Endothelial cell (in vitro differentiated cells): ENCODE data around the gene AVPI1. TPM values are rescaled to one million over a fixed set of nuclear protein-coding genes. Genes with fewer than 3 reads are reported as not detected.

Experiments used
- DNase-seq: peaks from one replicate; pipeline ENCODE4 v3.0.0; 2021; ENCODE audit warnings: low spot score
- H3K27ac Mint-ChIP-seq: one replicate; pipeline ENCODE4 v1.8.0; 2021; ENCODE audit warnings: mixed read lengths, inconsistent platforms; ENCODE audit not compliant: unreplicated experiment
- H3K27me3 Mint-ChIP-seq: one replicate; pipeline ENCODE4 v1.8.0; 2021; ENCODE audit warnings: mild to moderate bottlenecking, moderate library complexity, mixed read lengths, inconsistent platforms; ENCODE audit not compliant: unreplicated experiment
- H3K36me3 Mint-ChIP-seq: one replicate; pipeline ENCODE4 v1.8.0; 2021; ENCODE audit warnings: mild to moderate bottlenecking, low read depth, mixed read lengths, inconsistent platforms; ENCODE audit not compliant: unreplicated experiment
- H3K4me1 Mint-ChIP-seq: one replicate; pipeline ENCODE4 v1.8.0; 2021; ENCODE audit warnings: mild to moderate bottlenecking, mixed read lengths, inconsistent platforms; ENCODE audit not compliant: unreplicated experiment
- H3K4me3 Mint-ChIP-seq: one replicate; pipeline ENCODE4 v1.8.0; 2021; ENCODE audit warnings: mild to moderate bottlenecking, mixed read lengths, inconsistent platforms; ENCODE audit not compliant: unreplicated experiment
- H3K9me3 Mint-ChIP-seq: one replicate; pipeline ENCODE4 v1.8.0; 2021; ENCODE audit warnings: mixed read lengths, inconsistent platforms; ENCODE audit not compliant: unreplicated experiment
- total RNA-seq: library from RNA; stranded (reverse); fragmentation: NEBNext Ultra II Directional; extraction: Animal tissue kit (Norgen Biotek cat#: 25700); gene quantifications from one replicate; pipeline ENCODE4 v1.2.1, GENCODE V29; 2021; ENCODE audit not compliant: unreplicated experiment
- TF ChIP-seq, protein P1 (sequence below): fragments of 200-600 bp; sonication (generic); IDR thresholded peaks from one replicate; pipeline ENCODE4 v1.5.0; 2021; ENCODE audit warnings: antibody characterized with exemption; ENCODE audit not compliant: unreplicated experiment

The AVPI1 gene
- total RNA-seq, 1 donor from 2014 or later = 0.67 TPM

DNA sequence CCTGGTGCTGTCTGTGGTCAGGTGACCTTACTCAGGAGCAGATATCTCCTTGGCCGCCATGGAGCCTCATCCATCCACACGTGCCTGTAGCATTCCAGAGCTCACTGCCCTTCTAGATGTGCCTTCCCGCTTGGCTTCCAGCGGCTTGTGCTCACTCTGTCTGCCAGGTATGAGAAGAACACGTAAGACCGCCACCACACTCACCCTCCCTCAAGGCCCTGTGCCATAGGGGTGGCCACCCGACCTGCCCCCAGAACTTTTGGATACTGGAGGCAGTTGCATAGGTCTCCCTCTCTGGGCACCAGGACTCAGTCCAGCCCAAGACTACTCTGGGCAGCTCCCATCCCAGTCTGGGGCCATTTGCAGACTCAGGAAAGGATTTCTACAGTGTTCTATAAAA is 30.6 kb upstream of the AVPI1 start:
- Mint-ChIP-seq H3K4me3 (no peak overlapping the region), H3K9me3 (no peaks in the 10 kb centered on the region), H3K27ac (no peak overlapping the region), H3K4me1 (peaks cover 32% of the 10 kb centered on the region), H3K27me3 (peaks cover 12% of the 10 kb centered on the region), H3K36me3 (peaks cover 15% of the 10 kb centered on the region)
- TF ChIP-seq, protein P1, sequence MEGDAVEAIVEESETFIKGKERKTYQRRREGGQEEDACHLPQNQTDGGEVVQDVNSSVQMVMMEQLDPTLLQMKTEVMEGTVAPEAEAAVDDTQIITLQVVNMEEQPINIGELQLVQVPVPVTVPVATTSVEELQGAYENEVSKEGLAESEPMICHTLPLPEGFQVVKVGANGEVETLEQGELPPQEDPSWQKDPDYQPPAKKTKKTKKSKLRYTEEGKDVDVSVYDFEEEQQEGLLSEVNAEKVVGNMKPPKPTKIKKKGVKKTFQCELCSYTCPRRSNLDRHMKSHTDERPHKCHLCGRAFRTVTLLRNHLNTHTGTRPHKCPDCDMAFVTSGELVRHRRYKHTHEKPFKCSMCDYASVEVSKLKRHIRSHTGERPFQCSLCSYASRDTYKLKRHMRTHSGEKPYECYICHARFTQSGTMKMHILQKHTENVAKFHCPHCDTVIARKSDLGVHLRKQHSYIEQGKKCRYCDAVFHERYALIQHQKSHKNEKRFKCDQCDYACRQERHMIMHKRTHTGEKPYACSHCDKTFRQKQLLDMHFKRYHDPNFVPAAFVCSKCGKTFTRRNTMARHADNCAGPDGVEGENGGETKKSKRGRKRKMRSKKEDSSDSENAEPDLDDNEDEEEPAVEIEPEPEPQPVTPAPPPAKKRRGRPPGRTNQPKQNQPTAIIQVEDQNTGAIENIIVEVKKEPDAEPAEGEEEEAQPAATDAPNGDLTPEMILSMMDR = no peak
- no peak for DNase-seq

DNA sequence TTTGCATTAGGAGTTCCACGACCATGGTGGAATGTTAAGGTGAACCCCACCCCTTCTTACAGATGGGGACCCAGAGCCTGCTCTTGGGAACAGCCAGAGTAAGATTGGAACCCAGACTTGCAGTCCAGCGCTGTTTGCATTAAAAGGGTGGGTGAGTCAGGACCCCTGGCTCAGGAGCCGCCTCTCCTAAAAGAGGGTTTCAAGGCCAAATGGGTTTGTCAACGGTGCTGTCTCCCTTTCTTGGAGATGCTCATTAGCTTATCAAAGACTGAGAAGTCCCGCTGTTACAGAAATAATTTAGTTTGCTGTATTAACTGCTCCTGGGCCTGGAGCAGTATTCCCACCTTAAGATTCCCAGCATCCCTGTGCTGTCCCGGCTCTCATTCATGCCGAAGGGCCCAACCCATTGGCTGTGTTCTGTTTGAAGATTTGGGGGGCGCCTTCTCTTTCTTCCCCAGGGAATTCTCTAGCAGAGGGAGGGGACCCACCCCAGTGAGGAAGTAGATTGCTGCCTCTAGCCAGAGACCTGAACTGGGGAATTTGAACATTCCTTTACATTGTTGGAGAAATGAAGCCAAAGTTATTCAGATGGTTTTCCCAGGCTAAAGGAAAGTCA is 28.3 kb upstream of the AVPI1 start:
- Mint-ChIP-seq H3K36me3 (peaks cover 15% of the 10 kb centered on the region), H3K27ac (no peak overlapping the region), H3K27me3 (peaks cover 12% of the 10 kb centered on the region), H3K4me1 (peaks cover 36% of the 10 kb centered on the region), H3K9me3 (no peaks in the 10 kb centered on the region), H3K4me3 (peak overlapping the region; percentile 76)
- DNase-seq = no peak
- TF ChIP-seq, protein P1 = no peak

DNA sequence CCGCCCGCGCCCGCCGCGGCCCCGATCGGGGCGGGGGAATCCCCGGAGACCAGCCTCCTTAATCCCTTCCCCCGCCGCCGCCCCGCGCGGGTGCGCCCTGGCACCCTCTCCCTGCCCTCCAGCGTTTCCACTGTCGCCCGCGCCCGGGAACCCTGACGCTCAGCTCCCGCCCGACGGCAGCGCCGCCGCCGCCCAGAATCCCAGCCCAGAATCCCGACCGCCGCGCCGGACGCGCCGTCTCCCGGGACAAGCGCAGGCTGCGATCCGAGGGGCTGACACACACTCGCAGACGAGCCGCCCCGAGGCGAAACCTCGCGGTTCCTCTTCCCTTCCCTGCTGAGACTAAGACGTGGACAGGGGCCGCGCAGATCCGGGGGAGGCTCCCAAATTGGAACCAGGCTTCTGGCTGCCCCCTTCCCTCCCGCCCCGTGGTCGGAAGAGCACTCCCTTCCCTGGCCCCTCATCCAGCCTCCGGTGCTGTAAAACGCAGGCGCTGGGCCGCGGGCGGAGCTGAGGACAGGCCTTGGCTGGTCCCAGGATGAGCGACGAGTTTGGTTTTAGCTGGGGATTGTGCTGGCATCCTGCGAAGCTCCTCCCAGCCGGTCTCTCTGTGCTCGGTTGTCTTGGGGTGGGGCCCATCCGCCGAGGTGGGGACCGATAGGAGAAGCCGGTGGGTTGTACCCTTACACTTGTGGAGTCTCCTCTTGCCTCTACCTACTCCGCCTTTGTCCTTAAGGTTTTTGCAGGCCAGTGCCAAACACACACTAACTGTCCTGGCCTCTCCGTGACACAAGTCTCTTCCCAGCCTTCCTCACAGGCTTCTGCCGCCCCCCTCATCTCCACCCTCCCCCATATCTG is 27.6 kb upstream of the AVPI1 start:
- Mint-ChIP-seq H3K9me3 (no peaks in the 10 kb centered on the region), H3K4me3 (peak overlapping the region; percentile 76), H3K36me3 (peaks cover 15% of the 10 kb centered on the region), H3K4me1 (peaks cover 34% of the 10 kb centered on the region), H3K27ac (no peak overlapping the region), H3K27me3 (peaks cover 12% of the 10 kb centered on the region)
- peak; percentile 60 for DNase-seq
- TF ChIP-seq, protein P1 = no peak

DNA sequence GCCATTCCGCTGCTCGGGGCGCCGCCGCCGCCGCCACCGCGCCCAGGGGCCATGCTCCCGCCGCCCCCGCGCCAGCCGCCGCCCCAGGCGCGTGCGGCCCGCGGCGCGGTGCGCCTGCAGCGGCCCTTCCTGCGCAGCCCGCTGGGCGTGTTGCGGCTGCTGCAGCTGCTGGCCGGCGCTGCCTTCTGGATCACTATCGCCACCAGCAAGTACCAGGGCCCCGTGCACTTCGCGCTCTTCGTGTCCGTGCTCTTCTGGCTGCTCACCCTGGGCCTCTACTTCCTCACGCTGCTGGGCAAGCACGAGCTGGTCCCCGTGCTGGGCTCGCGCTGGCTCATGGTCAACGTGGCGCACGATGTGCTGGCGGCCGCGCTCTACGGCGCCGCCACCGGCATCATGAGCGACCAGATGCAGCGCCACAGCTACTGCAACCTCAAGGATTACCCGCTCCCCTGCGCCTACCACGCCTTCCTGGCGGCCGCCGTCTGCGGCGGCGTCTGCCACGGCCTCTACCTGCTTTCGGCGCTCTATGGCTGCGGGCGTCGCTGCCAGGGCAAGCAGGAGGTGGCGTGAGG is 26.9 kb upstream of the AVPI1 start:
- Mint-ChIP-seq H3K36me3 (peaks cover 15% of the 10 kb centered on the region), H3K9me3 (no peaks in the 10 kb centered on the region), H3K4me3 (peak overlapping the region; percentile 96), H3K27me3 (peaks cover 12% of the 10 kb centered on the region), H3K4me1 (peaks cover 29% of the 10 kb centered on the region), H3K27ac (no peak overlapping the region)
- DNase-seq = peak; percentile 54
- TF ChIP-seq, protein P1 = no peak
